ENCODE data around the gene PREX1. TPM values are rescaled to one million over a fixed set of nuclear protein-coding genes. Genes with fewer than 3 reads are reported as not detected.

The PREX1 gene
- total and polyA plus RNA-seq, 2 of the 4 experiments (the other 2 are of a cell fraction): 0.67 to 0.72 TPM

DNA sequence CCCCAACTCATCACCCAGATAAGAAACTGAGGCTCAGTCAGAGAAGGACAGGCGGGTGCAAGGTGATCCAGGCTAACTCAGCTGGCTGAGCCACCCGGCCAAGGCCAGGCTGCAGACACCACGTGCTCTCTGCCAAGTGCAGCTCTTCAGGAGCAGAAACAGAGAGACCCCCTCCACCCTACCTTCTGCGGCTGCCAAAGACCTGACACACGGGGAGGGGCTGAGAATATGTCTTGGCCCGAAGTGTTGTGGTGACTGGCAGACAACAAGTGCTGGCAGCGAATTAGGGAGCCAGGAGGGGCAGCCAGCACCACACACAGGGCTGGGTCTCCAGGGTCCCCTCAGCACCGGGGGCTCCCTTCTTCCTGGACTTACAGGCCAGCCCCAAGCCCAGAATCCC lies 22.5 kb downstream of the PREX1 start:
- Histone ChIP-seq H3K9ac (ENCODE audit: low read depth, low read length) (no peak overlapping the region), H3K4ac (ENCODE audit: low read depth, low read length) (no peak overlapping the region), H4K5ac (ENCODE audit: low read depth, low read length) (no peak overlapping the region), H3K14ac (replicated peaks; ENCODE audit: low read depth, low read length) (no peak overlapping the region), H3K23ac (ENCODE audit: low read depth, low read length) (no peak overlapping the region), H3K9me3 (ENCODE audit: control insufficient read depth, insufficient read depth, low read length) (peaks cover 6% of the 10 kb centered on the region; the same call in 1 of the 2 replicates), H3K9me1 (ENCODE audit: insufficient read depth, low read length) (no peaks in the 10 kb centered on the region; the same call in 1 of the 2 replicates), H3K4me2 (ENCODE audit: low read depth, low read length) (no peak overlapping the region), H4K8ac (ENCODE audit: low read depth in 2 of 2, low read length in 2 of 2) (no peak overlapping the region), H3K27me3 (ENCODE audit: control insufficient read depth, insufficient read depth, low read length) (peaks cover 20% of the 10 kb centered on the region), H4K20me1 (ENCODE audit: insufficient read depth, low read length) (no peaks in the 10 kb centered on the region), H3K79me1 (ENCODE audit: low read depth in 1 of 2, low read length in 2 of 2) (no peaks in the 10 kb centered on the region), H2AK9ac (replicated peaks; ENCODE audit: low read depth, low read length, poor library complexity) (no peak overlapping the region), H2AFZ (replicated peaks; ENCODE audit: low read length, poor library complexity) (no peak overlapping the region), H2AK5ac (ENCODE audit: low read depth, low read length) (no peak overlapping the region), H2BK15ac (ENCODE audit: low read depth, low read length) (no peak overlapping the region), H3K56ac (ENCODE audit: extremely low read depth, insufficient read depth, low read length) (no peak overlapping the region), H3K36me3 (ENCODE audit: control insufficient read depth, insufficient read depth, low read length) (no peaks in the 10 kb centered on the region), H3K4me3 (ENCODE audit: insufficient read depth, low read depth, low read length) (no peak overlapping the region), H2BK20ac (ENCODE audit: low read depth, low read length) (no peak overlapping the region), H3K4me1 (ENCODE audit: control insufficient read depth, insufficient read depth, low read length) (no peaks in the 10 kb centered on the region), H3K27ac (ENCODE audit: insufficient read depth, low read length) (no peak overlapping the region), H2BK5ac (ENCODE audit: low read depth, low read length, poor library complexity, severe bottlenecking) (no peak overlapping the region), H2BK120ac (ENCODE audit: low read depth, low read length) (no peak overlapping the region), H3K18ac (ENCODE audit: low read depth, low read length) (no peak overlapping the region), H4K91ac (ENCODE audit: insufficient read depth, low read depth, low read length) (no peak overlapping the region)
- no TSS peak for BruUV-seq (replicated peaks)
- dilution Hi-C loops (cut with HindIII; ENCODE audit: low sequenced_read_pairs, unreplicated experiment) (no loop called here), in situ Hi-C loops (cut with MboI; ENCODE audit: low sequenced_read_pairs) (no loop called here), intact Hi-C loops (cut with micrococcal nuclease) (no loop called here)
- WGBS, 2 experiments (ENCODE audit: extremely low coverage in 2 of 2, insufficient read length in 1 of 2): 40% methylated on average over 1 of the region's 8 CpGs; no CpG with 5 or more reads in 1 of the 2 experiments
- TF ChIP-seq, protein P1, sequence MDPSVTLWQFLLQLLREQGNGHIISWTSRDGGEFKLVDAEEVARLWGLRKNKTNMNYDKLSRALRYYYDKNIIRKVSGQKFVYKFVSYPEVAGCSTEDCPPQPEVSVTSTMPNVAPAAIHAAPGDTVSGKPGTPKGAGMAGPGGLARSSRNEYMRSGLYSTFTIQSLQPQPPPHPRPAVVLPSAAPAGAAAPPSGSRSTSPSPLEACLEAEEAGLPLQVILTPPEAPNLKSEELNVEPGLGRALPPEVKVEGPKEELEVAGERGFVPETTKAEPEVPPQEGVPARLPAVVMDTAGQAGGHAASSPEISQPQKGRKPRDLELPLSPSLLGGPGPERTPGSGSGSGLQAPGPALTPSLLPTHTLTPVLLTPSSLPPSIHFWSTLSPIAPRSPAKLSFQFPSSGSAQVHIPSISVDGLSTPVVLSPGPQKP (IDR thresholded peaks at IDR 0.05; ENCODE audit: borderline replicate concordance, low read depth, low read length): no peak
- no peak for TF ChIP-seq BHLHE40 (IDR thresholded peaks at IDR 0.05; ENCODE audit: low read depth, low read length)
- TF ChIP-seq, protein P2, sequence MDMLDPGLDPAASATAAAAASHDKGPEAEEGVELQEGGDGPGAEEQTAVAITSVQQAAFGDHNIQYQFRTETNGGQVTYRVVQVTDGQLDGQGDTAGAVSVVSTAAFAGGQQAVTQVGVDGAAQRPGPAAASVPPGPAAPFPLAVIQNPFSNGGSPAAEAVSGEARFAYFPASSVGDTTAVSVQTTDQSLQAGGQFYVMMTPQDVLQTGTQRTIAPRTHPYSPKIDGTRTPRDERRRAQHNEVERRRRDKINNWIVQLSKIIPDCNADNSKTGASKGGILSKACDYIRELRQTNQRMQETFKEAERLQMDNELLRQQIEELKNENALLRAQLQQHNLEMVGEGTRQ (IDR thresholded peaks at IDR 0.05; ENCODE audit: low read depth, low read length): no peak
- no peak for TF ChIP-seq MXI1 (IDR thresholded peaks at IDR 0.05; ENCODE audit: borderline replicate concordance, low read depth, low read length)
- TF ChIP-seq RCOR1 (IDR thresholded peaks at IDR 0.05; ENCODE audit: insufficient replicate concordance, low read length): no peak
- no peak for TF ChIP-seq RAD21 (IDR thresholded peaks at IDR 0.05; ENCODE audit: low read length)
- TF ChIP-seq MAFK (IDR thresholded peaks at IDR 0.05; ENCODE audit: low read depth, low read length): no peak
- TF ChIP-seq SMC3 (IDR thresholded peaks at IDR 0.05; ENCODE audit: low read depth, low read length): no peak
- no peak for TF ChIP-seq RFX5 (IDR thresholded peaks at IDR 0.05; ENCODE audit: low read depth, low read length)
- no peak for TF ChIP-seq MAZ (IDR thresholded peaks at IDR 0.05; ENCODE audit: borderline replicate concordance, low read depth, low read length)
- no peak for TF ChIP-seq FOS (IDR thresholded peaks at IDR 0.05; ENCODE audit: low read depth, low read length)
- POLR2A ChIA-PET (ENCODE audit: unreplicated experiment): interaction anchor here (0.5 kb wide), 1 partner anchor 1164 kb away, joined by 5 read pairs; no protein-coding TSS in a partner anchor
- DNase-seq (no peak), ATAC-seq (ENCODE audit: low read depth) (no peak)
- CTCF ChIA-PET: no interaction called here
